Forelimb muscle (tissue), 1 donor: ENCODE results near the gene LAIR1. TPM values are rescaled to one million over a fixed set of nuclear protein-coding genes. Genes with fewer than 3 reads are reported as not detected.
"Not testable (repeated sequence)": the region's sequence is repeated elsewhere in the genome, so short reads cannot be mapped to it uniquely, and the experiment has no call there.

Experiments
- DNase-seq: peaks from one replicate; pipeline ENCODE4 v3.0.0-alpha.2; 2013; ENCODE audit warnings: low read depth
- polyA plus RNA-seq: library from polyadenylated mRNA; unstranded; fragments of 120-200 nt; gene quantifications from one replicate; pipeline ENCODE4 v1.2.1, GENCODE V29; 2013; ENCODE audit not compliant: insufficient read length

The LAIR1 gene
- polyA plus RNA-seq, 1 donor: 6.6 TPM

- no peak for DNase-seq
These were observed 12.0 kb upstream of the LAIR1 start for GRCh38 chr19:54376610-54377285.

- not testable (repeated sequence) for DNase-seq
These were observed 10.6 kb upstream of the LAIR1 start for GRCh38 chr19:54375181-54375938.

GRCh38 chr19:54373781-54374631 lies 9.3 kb upstream of the LAIR1 start:
- DNase-seq: no peak

GRCh38 chr19:54371453-54371852 lies 6.7 kb upstream of the LAIR1 start:
- DNase-seq: not testable (repeated sequence)

GRCh38 chr19:54370434-54370796 lies 5.7 kb upstream of the LAIR1 start:
- DNase-seq: not testable (repeated sequence)

GRCh38 chr19:54369688-54370433 lies 5.1 kb upstream of the LAIR1 start:
- DNase-seq: not testable (repeated sequence)

GRCh38 chr19:54369082-54369687 lies 4.5 kb upstream of the LAIR1 start:
- no peak for DNase-seq

GRCh38 chr19:54366811-54367210 lies 2.1 kb upstream of the LAIR1 start:
- no peak for DNase-seq

- DNase-seq: not testable (repeated sequence)
These were observed 1.1 kb upstream of the LAIR1 start for GRCh38 chr19:54365798-54366197.

- DNase-seq: not testable (repeated sequence)
These were observed 2.9 kb downstream of the LAIR1 start for GRCh38 chr19:54361680-54362422.

GRCh38 chr19:54359149-54359820 lies 5.4 kb downstream of the LAIR1 start:
- not testable (repeated sequence) for DNase-seq

GRCh38 chr19:54357381-54357780 lies 7.3 kb downstream of the LAIR1 start:
- no peak for DNase-seq

GRCh38 chr19:54356444-54357056 lies 8.2 kb downstream of the LAIR1 start:
- DNase-seq: no peak

- DNase-seq: no peak
These were observed 9.1 kb downstream of the LAIR1 start for GRCh38 chr19:54355675-54356074.

- DNase-seq: no peak
These were observed 10.0 kb downstream of the LAIR1 start for GRCh38 chr19:54354761-54355160.

- DNase-seq: no peak
These were observed 12.2 kb downstream of the LAIR1 start for GRCh38 chr19:54352546-54352945.

GRCh38 chr19:54352041-54352440 lies 12.7 kb downstream of the LAIR1 start:
- no peak for DNase-seq

- no peak for DNase-seq
These were observed 13.3 kb downstream of the LAIR1 start for GRCh38 chr19:54351474-54351873.

GRCh38 chr19:54345938-54346386 lies 18.8 kb downstream of the LAIR1 start:
- DNase-seq: no peak
